Measurements from ENCODE around the gene APOE. TPM values are rescaled to one million over a fixed set of nuclear protein-coding genes. Genes with fewer than 3 reads are reported as not detected.
"Not testable (repeated sequence)": the region's sequence is repeated elsewhere in the genome, so short reads cannot be mapped to it uniquely, and the experiment has no call there.

Gene APOE
- total RNA-seq, 2 donors from 2014 or later, result 2,216 to 2,598 TPM

DNA sequence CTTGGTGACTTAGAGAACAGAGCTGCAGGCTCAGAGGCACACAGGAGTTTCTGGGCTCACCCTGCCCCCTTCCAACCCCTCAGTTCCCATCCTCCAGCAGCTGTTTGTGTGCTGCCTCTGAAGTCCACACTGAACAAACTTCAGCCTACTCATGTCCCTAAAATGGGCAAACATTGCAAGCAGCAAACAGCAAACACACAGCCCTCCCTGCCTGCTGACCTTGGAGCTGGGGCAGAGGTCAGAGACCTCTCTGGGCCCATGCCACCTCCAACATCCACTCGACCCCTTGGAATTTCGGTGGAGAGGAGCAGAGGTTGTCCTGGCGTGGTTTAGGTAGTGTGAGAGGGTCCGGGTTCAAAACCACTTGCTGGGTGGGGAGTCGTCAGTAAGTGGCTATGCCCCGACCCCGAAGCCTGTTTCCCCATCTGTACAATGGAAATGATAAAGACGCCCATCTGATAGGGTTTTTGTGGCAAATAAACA lies 18.7 kb downstream of the APOE start:
- H3K4me1 ChIP-seq (ENCODE audit: control insufficient read depth, insufficient read depth, low read length), result no peaks in the 10 kb centered on the region
- peaks cover 9% of the 10 kb centered on the region for H3K36me3 ChIP-seq (ENCODE audit: control insufficient read depth, insufficient read depth, low read length)
- no peak overlapping the region for H3K4me3 ChIP-seq (ENCODE audit: low read length)
- H3K27ac ChIP-seq (ENCODE audit: low read depth, low read length), result no peak overlapping the region
- H3K9me3 ChIP-seq (ENCODE audit: control insufficient read depth, low read length), result no peaks in the 10 kb centered on the region
- Mint-ChIP-seq H3K27me3 (ENCODE audit: insufficient read depth) (peaks cover 6% of the 10 kb centered on the region), H3K4me1 (peaks cover 19% of the 10 kb centered on the region), H3K9me3 (peaks cover 7% of the 10 kb centered on the region), H3K36me3 (ENCODE audit: low read depth) (peaks cover 14% of the 10 kb centered on the region), H3K4me3 (no peak overlapping the region), H3K27ac (no peak overlapping the region)
- TF ChIP-seq, protein P1, sequence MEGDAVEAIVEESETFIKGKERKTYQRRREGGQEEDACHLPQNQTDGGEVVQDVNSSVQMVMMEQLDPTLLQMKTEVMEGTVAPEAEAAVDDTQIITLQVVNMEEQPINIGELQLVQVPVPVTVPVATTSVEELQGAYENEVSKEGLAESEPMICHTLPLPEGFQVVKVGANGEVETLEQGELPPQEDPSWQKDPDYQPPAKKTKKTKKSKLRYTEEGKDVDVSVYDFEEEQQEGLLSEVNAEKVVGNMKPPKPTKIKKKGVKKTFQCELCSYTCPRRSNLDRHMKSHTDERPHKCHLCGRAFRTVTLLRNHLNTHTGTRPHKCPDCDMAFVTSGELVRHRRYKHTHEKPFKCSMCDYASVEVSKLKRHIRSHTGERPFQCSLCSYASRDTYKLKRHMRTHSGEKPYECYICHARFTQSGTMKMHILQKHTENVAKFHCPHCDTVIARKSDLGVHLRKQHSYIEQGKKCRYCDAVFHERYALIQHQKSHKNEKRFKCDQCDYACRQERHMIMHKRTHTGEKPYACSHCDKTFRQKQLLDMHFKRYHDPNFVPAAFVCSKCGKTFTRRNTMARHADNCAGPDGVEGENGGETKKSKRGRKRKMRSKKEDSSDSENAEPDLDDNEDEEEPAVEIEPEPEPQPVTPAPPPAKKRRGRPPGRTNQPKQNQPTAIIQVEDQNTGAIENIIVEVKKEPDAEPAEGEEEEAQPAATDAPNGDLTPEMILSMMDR (conservative IDR thresholded peaks at IDR 0.05), result no peak
- WGBS, 2 experiments (ENCODE audit: insufficient coverage in 1 of 2, insufficient read length in 1 of 2), result 93 to 95% methylated on average over 6 to 8 of the region's 8 CpGs
- DNase-seq, result no peak
- H3K9ac ChIP-seq (ENCODE audit: extremely low read depth, low read length, poor library complexity, severe bottlenecking), result no peak overlapping the region
- H3K27me3 ChIP-seq (ENCODE audit: control insufficient read depth, insufficient read depth, low read length, poor library complexity, severe bottlenecking), result no peaks in the 10 kb centered on the region

DNA sequence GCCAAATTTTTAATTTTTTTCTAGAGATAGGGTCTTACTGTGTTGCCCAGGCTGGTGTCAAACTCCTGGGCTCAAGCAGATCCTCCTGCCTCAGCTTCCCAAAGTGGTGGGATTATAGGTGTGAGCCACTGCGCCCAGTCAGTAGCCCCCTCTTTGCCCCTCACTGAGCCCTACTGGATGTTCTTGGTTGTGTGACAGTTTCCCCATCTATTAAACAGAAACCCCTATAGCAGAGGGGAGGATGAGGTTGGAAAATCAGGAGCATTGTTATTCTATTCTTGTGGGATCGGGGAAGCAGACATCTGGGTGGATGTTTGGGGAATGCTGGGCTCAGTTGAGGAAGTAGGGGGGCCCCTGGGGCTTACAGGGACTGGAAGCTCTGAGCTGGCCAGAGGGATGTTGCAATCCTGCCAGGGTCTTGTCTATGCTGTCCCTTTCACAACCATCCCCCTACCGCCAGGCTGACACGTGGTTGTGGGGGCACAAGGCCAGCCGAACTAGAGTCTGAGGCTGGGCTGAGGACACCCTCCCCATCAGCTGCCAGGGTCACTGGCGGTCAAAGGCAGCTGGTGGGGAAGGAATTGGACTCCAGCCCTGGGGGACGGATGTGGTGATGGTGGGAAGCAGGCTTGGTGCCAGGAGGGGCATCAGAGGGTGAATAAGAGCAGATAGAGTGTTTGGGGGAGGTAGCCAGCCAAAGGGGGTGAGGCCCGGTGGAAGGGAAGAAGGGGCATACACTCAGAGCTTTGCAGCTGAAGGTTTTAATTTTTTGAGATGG lies 19.7 kb downstream of the APOE start:
- H3K27me3 ChIP-seq (ENCODE audit: control insufficient read depth, insufficient read depth, low read length, poor library complexity, severe bottlenecking), result no peaks in the 10 kb centered on the region
- H3K27ac Mint-ChIP-seq, result no peak overlapping the region
- H3K9me3 ChIP-seq (ENCODE audit: control insufficient read depth, low read length), result no peaks in the 10 kb centered on the region
- H3K27me3 Mint-ChIP-seq (ENCODE audit: insufficient read depth), result peaks cover 8% of the 10 kb centered on the region
- TF ChIP-seq, protein P1 (conservative IDR thresholded peaks at IDR 0.05), result no peak
- H3K36me3 ChIP-seq (ENCODE audit: control insufficient read depth, insufficient read depth, low read length), result no peaks in the 10 kb centered on the region
- peaks cover 10% of the 10 kb centered on the region for H3K36me3 Mint-ChIP-seq (ENCODE audit: low read depth)
- 90 to 100% methylated on average over 2 to 8 of the region's 8 CpGs for WGBS, 2 experiments (ENCODE audit: insufficient coverage in 1 of 2, insufficient read length in 1 of 2)
- no peak for DNase-seq
- H3K4me3 Mint-ChIP-seq, result no peak overlapping the region
- H3K9me3 Mint-ChIP-seq, result peaks cover 7% of the 10 kb centered on the region
- no peaks in the 10 kb centered on the region for H3K4me1 ChIP-seq (ENCODE audit: control insufficient read depth, insufficient read depth, low read length)
- H3K9ac ChIP-seq (ENCODE audit: extremely low read depth, low read length, poor library complexity, severe bottlenecking), result no peak overlapping the region
- no peak overlapping the region for H3K4me3 ChIP-seq (ENCODE audit: low read length)
- H3K4me1 Mint-ChIP-seq, result peaks cover 19% of the 10 kb centered on the region
- no peak overlapping the region for H3K27ac ChIP-seq (ENCODE audit: low read depth, low read length)

DNA sequence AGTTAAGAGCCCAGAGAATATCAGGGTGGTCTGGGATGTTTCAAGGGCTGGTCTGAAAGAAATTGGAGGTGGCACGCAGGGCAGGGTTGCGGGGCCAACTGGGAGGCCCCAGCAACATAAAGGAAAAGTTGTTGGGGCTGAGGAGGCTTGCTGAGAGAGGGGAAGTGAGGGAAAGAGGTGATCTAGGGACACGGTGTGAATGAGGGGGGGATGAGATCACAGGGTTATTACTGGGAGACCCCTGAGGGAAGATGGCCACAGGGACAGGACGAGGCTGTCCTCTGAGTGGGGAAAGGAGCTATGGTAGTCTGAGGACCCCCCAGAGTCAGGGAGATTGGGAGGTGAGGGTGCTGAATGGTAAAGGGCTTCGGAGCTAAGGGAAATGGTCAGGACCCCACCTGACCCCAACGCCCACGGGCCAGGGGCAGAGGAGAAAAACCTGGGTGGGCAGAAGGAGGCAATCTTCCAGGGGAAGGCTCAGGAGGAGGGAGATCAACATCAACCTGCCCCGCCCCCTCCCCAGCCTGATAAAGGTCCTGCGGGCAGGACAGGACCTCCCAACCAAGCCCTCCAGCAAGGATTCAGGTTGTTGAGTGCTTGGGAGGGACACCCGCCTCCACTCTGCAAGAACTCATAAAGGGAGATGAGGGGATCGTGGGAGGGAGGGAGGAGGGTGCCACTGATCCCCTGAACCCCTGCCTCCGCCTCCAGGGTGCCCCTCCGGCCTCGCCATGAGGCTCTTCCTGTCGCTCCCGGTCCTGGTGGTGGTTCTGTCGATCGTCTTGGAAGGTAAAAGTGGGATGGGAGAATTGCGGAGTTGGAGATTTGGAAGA lies 20.9 kb downstream of the APOE start:
- peak; percentile 66 for DNase-seq
- not testable (repeated sequence) for H3K27ac ChIP-seq (ENCODE audit: low read depth, low read length); H3K4me3 ChIP-seq (ENCODE audit: low read length); H3K9me3 ChIP-seq (ENCODE audit: control insufficient read depth, low read length); H3K27me3 ChIP-seq (ENCODE audit: control insufficient read depth, insufficient read depth, low read length, poor library complexity, severe bottlenecking); H3K36me3 ChIP-seq (ENCODE audit: control insufficient read depth, insufficient read depth, low read length); H3K9me3 Mint-ChIP-seq; H3K4me1 ChIP-seq (ENCODE audit: control insufficient read depth, insufficient read depth, low read length); H3K9ac ChIP-seq (ENCODE audit: extremely low read depth, low read length, poor library complexity, severe bottlenecking); H3K27me3 Mint-ChIP-seq (ENCODE audit: insufficient read depth)
- 70 to 87% methylated on average over 4 to 14 of the region's 19 CpGs for WGBS, 2 experiments (ENCODE audit: insufficient coverage in 1 of 2, insufficient read length in 1 of 2)
- Mint-ChIP-seq H3K27ac (peak overlapping the region; percentile 91), H3K36me3 (ENCODE audit: low read depth) (peaks cover 10% of the 10 kb centered on the region), H3K4me1 (peaks cover 19% of the 10 kb centered on the region), H3K4me3 (peak overlapping the region; percentile 54)
